NCI-H128 (cell line): Measurements from ENCODE around the gene SH3TC2.

Experiments used
- DNase-seq: peaks from one replicate; lab custom pipeline; 2025; ENCODE audit not compliant: unreplicated experiment; lab: John Stamatoyannopoulos, UW

SH3TC2 gene

DNA sequence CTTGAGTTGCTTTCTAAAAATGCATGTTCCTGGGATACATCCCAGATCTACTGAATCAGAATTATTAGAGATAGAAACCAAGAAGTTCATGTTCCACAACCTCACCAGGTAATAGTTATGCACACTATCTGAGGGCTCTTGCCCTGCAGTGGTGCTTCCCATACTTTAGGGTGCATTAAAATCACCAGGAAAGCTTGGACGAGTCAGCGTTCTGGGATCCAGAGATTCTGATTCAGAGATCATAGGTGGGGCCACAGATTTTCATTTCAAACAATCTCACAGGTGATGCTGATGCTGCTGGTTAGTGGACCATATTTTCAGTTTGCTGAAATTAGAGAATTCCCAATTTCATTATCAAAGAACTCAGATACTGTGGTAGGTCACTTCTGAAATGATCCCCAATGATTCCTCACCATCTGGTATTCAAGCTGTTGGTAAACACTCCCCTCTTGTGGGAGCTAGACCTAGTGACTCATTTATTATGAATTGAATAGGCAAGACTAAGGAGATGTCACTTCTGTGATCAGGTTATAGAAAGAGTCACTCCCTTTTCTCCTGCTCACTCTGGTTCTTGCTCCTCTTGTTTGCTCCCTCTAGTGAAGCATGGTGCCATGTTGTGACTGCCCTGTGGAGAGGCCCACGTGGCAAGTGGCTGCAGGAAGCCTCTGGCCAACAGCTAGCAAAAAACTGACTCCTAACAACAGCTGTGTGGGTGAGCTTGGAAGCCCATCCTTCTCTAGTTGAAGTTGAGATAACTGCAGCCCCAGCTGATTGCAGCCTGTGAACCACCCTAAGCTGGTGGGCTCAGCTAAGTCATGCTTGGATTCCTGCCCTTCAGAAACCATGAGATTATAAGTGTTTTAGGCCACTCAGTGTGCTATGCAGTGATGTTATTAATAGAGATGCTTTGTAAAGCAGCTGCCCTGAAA lies 59.8 kb downstream of the SH3TC2 start:
- DNase-seq = no peak

DNA sequence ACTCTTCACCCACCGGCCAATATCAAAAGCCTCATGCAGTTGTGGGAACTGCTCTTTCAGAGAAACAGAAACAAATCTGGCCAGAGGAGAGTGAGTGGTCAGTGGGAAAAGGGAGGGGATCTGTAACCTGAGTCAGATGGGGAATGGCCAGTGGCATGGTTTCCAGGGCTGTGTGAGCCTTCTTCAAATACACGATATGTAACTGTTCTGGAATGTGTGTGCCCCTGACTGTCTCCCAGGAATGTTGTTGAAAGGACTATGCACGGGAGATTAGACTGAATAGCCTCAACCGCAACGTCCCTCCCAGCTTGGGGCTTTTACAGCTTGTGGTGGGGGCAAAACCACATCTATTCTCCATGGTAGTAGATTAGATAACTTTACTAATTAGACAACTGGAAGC lies 60.8 kb downstream of the SH3TC2 start:
- DNase-seq = no peak

DNA sequence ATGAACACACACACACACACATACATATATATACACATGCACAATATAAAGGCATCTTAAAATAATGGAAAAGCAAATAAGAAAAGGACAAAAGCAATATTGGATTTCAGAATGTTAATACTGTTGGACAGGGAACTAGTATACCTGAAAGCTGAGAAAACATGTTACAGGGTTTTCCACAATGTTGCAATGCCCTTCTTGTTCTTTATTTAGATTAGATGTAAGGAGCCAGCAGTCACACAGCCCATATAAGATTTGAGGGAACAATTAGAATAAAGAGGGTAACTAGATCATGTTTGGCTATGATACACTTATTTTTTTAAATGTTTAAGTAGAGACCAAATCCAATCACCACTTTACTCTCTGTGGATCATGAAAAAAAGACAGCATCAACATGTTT lies 61.7 kb downstream of the SH3TC2 start:
- DNase-seq = no peak

DNA sequence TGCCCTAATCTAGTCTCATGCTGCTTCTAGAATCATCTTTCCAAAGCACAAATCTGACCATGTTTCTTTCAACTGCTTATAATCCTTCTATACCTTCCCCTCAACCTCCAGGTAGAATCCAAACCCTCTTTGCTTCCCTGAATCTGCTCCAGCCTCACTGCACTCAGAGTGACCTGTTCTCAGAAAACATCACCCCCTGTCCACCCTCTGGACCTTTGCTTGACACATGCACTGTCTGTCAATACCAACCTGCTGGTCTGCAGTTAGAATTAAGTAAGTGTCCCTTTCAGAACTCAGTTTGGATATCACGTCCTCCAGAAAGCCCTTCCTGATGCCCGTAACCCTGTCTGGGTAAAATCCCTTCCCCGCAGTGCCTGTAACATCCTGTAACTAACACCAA lies 63.1 kb downstream of the SH3TC2 start:
- no peak for DNase-seq

DNA sequence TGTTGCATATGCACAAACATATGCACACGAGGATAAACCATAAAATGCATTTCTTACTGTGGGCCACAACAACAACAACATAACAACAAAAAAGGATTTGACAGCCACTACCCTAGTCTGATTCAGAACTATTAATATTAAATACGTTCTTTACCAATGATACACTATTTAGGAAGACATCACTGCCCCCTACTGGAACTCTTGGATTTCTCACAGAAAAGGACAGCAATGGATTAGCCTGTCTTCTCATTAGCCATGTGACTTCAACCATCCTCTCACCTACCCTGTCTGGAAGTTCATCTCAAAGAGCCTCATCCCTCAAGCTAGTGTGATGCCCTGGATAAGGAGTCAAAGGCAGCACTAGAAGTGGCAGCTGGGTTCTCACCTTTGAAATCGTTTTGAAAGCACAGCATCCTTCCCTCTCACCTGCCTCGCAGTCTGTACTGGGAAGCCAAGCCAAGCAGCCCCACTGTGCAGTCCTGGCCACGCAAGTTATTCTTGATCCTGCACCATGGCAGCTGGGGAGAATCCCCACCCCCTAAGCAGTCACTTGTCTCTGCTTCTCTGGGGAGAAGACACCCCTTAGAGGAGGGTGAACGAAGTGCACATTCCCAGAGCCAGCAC lies 64.6 kb downstream of the SH3TC2 start:
- DNase-seq = no peak

DNA sequence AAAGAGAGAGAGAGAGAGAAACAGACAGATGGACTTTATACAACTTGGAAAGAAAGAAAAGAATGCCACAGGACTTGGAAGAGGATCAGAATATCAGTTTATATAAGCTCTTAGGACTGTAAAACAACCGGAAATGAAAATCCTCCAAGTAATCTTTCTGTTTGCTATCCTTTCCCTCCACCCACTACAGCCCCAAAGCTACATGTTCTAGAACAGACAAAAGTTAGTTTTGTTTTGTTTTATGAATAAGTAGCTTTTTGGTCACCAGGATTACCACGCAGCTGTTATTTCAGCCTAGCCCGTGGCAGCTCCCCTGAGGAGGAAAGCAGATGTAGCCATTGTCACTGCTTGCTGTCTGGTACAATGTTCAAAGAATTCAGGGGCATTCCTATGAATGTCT lies 66.6 kb downstream of the SH3TC2 start:
- DNase-seq = no peak

DNA sequence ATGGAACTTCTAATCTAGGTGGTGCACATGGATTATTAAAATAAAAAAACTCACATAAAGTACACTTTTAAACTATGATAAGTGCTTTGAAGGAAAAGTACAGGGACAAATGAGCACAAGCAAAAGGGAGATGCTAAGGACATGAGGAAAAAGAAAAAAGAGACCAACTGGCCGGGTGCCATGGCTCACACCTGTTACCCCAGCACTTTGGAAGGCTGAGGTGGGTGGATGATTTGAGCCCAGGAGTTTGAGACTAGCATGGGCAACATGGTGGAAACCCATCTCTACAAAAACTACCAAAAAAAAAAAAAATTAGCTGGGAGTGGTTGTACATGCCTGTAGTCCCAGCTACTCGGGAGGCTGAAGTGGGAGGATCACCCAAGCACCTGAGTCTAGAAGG lies 67.1 kb downstream of the SH3TC2 start:
- no peak for DNase-seq

DNA sequence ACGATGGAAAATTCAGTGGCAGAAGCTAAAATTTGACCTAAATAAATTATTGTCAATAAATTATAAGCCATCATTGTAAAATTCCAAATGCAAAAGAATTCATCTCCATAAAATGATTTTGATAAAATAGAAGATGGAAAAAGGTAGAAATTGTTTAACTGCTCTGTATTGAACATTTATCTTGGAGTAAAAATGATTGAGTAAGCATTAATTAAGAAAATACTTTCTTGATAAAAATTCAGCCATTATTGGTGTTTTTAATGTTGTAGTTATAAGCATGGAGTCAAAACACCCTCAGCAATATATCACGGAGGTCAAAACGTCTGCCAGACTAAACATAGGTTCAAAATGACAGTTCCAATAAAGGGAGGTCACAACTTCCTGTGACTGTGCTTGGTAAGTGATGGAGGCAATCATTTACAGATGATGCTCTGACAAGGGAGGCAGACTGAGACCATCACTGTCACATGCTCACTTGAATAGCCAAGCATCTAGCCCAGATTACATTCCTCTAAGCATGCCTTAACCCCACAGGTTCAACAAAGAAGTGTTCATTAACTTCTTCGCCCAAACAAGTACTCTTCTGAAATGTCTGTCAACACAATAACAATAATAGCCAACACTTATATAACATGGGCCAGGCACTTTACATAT lies 69.5 kb downstream of the SH3TC2 start:
- no peak for DNase-seq

DNA sequence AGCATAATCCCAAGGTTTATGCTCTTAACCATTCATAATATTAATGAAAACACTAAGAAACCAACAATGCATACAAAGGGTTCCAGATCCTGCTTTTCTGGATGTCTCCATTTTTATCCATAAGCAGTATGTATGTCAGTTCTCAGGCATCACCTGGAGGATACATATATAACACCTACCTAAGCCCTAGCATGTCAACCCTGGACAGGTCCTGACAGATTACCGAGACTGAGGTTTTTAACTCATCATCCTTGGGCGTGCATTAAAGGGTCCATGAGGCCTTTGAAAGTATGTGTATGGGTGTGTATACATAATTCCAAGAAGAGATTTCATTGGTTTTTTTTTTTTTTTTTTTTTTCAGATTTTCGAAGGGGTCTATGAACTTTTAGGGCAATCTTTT lies 70.6 kb downstream of the SH3TC2 start:
- no peak for DNase-seq

DNA sequence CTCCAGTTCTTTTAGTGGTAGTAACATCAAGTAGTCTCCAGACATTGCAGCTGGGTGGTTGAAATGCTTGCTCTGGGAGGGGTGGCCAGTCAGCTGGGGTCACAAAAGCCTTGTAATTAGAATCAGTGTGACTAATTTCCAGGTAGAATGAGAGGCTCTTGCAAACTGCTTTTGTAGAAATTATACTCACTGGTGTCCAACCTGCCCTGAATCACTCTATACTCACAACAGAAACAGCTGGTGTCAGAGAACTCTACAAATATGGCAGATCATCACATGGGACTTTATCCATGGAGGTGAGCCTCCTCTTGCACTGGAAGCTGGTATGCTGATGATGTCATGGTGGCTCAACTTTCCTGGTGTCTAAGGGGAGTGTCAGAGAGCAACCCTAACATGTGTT lies 71.3 kb downstream of the SH3TC2 start:
- DNase-seq = no peak

DNA sequence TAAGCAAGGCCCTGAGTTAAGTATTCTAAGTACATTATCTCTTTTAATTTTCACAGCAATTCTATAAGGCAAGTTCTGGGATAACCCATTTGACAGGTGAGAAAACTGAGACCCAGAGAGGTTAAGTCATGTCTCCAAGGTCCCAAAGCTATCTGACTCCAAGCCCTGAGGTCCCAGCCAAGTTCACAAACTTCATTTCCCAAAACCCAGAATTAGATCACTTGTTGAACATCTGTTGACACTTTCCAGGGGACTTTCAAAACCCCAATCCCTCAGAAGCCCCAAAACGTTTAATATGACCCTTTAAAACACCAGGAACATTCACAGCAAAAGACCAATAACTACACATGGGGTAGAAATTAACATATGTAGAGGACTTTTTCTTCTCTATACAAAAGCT lies 72.0 kb downstream of the SH3TC2 start:
- DNase-seq = no peak

DNA sequence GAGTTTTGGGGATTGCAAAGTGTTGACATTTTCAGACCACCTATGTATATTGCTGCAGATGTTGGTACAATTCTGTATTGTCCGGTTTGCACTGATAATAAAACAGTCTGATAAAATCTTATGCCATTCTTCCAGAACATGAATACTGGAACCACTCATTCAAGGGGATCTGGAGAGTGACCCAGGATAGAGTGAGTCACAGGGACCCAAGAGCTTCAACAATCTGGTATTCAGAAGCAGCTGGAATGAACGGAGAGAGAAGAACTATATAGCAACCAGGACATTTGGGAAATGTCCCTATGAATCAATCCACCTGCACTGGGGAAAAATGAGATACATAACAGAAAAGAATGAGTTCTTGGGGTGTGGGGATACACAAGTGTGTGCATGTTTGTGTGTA lies 73.3 kb downstream of the SH3TC2 start:
- no peak for DNase-seq

DNA sequence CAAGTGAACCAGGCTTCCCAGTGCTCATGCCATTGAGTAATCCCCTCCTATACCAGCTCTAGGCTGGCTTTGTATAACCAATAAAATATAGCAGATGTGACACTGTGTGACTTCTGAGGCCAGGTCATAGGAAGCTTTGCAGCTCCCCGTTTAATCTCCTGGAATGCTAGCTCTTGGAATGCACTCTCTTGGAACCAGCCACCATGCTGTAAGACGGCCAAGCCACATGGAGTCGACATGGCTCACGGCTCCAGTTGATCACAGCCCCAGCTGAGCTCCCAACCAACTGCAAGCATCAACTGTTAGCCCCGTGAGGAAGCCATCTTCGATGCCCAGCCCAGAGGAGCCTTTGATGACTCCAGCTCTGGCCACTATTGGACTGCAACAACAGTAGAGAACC lies 74.5 kb downstream of the SH3TC2 start:
- DNase-seq = no peak

DNA sequence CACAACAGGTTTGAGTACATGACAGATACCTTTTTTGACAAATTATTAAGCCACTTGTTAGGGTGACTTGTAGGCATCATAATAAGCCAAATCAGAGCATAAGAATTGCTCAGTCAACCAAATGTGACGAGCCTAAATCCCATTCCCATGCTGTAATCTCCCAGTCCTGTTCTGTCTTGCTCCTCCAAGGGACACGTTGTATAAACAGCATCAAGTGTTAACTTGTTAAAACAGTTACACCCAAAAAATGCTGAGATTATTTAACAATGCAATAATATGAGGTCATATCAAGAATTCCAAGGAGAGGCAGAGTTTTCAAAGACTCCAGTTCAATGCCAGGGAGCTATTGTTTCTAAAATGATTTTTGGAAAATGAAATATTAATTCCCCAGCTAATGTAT lies 76.2 kb downstream of the SH3TC2 start:
- DNase-seq = no peak

DNA sequence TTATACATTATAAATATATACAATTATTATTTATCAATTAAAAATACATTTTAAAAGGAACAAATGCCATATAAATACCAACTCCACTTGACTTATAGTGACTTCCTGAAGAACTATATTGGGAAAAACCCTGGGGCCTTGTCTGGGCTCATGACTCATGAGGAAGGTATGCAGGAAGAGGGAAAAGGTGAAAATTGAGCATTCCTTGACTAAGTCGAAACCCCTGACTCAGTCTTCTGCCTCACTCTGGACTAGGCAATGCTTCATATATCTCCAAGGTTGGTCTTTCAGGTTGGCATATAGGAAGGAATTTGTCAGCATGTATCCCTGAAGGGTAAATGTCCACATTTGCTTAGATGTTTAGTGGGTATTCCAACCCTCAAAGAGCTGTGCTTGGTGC lies 78.5 kb downstream of the SH3TC2 start:
- no peak for DNase-seq

DNA sequence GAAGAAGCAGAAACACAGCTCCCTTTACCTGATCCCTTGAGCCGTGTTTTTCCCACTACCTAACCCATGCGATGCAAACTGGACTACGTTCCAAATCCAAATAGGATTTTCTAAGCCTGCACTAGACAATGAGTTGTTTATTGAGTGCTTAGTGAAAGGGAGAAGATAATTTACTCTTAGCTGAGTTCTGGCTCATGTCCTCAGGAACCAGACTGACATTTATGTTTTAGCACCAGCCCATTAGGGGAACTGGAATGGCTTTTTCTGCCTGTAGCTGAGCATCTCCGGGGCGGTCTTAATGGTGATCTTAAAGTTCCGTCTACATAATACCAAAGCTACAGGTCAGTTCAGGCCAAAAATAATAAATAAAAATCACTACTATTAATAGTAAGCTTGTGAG lies 81.5 kb downstream of the SH3TC2 start:
- DNase-seq = no peak

DNA sequence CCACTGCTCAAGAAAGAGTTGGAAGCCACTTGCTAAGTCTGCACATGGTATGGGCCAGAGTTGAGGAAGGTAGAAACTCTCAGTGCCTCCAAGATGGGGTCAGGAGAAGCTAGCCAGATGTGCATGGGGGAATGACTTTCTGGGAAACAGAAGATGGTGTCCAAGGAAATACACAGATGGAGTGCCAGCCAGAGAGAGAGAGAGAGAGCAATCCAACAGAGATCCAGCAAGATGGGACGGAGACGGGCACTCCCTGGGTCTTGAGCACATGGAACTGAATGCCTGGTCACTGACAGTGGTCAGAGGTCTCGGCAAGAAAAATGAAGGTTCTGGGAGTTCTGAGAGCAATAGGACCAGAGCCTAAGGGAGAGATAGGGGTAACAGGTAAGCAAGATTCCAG lies 82.1 kb downstream of the SH3TC2 start:
- no peak for DNase-seq

DNA sequence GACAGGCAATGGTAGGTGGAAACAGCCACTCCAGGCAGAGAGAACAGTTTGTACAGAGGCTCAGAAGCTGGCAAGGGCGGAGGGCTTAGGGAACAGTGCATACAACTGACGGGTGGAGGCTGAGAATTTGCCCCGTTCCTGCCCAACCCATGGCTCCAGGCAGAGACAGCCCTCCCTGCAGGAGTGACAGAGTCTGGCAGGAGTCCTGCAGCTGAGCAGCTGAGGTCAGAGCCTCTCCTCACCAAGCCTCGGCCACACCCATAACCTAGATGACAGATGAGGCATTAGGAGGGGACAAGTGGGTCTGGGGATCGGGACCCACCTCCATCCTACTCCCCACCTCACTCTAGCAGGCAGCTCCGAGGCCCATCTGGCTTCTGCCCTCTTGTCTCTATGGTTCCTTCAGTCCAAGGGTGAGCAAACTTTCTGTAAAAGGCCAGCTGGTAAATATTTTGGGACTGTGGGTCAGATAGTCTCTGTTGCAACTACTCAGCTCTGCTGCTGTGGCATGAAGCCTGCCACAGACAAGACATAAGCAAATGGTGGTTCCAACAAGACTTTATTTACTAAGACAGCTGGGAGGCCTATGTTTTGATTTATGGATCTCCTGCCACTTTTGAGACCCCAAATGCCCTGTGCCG lies 83.7 kb downstream of the SH3TC2 start:
- no peak for DNase-seq

DNA sequence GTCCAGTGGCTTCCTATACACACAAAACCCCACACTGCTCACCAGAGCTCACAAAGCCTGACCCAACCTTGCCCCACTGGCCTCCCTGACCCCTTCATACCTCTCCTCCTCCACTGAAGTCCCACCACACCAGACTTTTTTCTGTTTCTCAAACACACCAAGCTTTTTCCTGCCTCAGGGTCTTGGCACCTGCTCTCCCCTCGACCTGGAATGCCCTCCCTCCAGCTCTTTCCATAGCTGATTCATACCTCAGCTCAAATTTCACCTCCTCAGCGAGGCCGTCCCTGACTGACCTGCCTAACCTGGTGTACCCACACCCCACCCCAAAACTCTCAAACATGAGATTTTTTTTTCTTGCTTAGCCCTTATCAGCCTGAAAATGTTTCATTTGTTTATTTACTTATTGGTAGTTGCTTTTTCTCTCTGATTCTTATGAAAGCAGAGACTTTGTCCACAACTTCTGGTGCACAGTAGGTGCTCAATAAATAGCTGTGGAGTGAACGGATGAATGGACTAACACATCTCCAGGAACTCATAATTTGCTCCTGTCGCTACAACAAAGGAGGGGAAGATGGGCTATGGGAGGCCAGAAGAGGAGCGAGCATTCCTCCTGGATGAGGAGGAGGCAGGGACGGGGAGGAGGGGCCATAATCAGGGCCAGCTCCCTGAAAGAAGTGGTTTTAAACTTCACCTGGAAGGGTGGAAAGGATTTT lies 84.3 kb downstream of the SH3TC2 start:
- no peak for DNase-seq

DNA sequence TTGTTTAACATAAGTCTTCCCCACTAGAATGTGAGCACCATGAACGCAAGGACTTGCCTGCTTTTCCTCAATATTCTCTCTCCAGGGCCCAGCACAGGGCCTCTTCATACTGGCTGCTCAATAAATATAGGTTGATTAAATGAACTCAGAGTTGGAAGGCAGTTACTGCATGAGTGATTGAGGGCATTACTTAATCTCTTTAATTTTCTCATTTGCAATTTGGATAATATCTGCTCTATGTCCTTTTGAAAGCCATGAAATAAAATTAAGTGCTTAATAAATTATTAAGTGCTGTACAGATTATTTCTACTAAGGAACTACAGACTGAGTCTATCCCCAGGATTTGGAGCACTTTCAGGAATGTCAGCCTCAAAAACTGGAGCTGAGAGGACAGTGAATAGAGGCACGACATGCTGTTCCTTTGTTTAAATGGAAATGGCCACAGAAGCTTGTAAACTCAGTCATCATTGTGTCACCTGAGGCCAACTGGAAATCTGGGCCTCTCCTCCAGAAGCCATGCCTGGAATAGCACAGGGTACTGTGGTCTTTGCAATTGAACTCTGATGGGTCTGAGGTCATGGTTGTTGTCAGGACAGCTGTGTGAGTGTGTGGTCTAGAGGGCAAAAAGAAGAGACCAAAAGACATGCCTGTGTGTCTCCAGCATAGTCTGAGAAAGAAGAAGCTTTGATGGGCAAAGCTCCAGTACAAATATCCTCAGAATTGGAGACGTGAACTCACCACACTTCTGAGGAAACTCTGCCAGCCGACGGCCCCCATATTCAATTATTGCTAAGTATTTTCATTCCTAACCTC lies 86.1 kb downstream of the SH3TC2 start:
- DNase-seq = no peak
